Measurements from ENCODE around the gene SPRED1. TPM values are rescaled to one million over a fixed set of nuclear protein-coding genes. Genes with fewer than 3 reads are reported as not detected.

The SPRED1 gene
- total and polyA plus RNA-seq, 2 of the 13 experiments (the other 11 are each of a cell fraction or from before 2014, with no cell fraction given): 3.8 to 9.6 TPM

DNA sequence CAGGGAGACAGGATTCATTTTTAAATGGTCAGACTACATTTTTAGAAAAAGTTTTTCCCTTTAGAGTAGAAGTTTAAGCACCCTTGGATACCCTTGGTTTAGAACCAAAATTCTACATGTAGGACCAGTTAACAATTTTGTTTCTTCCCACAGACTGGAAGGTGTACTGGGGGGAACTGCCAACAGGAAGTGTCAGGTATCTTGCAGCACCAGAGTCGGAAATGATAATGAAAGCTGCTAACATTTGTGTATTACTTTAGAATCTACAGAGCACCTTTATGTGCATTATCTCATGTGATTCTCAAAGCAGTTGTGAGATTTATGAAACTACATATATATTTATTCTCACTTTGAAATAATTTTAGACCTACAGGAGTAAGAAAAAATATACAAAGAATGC is 21.5 kb downstream of the SPRED1 start:
- in situ Hi-C loops (cut with HindIII; ENCODE audit: extremely low pct_ligation_motif_present, low pct_unique_long_range_greater_than_20kb) (no loop called here), intact Hi-C loops (cut with micrococcal nuclease; ENCODE audit: unreplicated experiment) (no loop called here)
- Histone ChIP-seq H3K27me3 (ENCODE audit: control insufficient read depth in 1 of 2, insufficient read depth in 2 of 2, low read length in 2 of 2) (no peaks in the 10 kb centered on the region), H3K36me3 (replicated peaks in 1 of 2; ENCODE audit: control insufficient read depth in 1 of 2, insufficient read depth in 2 of 2, low read length in 2 of 2) (peaks cover 0 to 5% of the 10 kb centered on the region in 2 experiments; a peak in 1 of 5 replicates), H3K4me1 (ENCODE audit: insufficient read depth, low read length) (no peaks in the 10 kb centered on the region), H3K27ac (ENCODE audit: extremely low read length, insufficient read depth, low read length) (no peak overlapping the region), H3K4me2 (ENCODE audit: low read depth, low read length) (no peak overlapping the region), H3K9me3 (ENCODE audit: low read length) (no peaks in the 10 kb centered on the region), H3K4me3 (replicated peaks in 1 of 3; ENCODE audit: insufficient read depth in 1 of 3, low read depth in 2 of 3, low read length in 3 of 3) (no peak overlapping the region), H3K9ac (ENCODE audit: insufficient read depth, low read depth, low read length) (no peak overlapping the region), H4K20me1 (ENCODE audit: insufficient read depth, low read length) (peaks cover 5% of the 10 kb centered on the region; the same call in 1 of the 2 replicates), H3K79me2 (ENCODE audit: insufficient read depth, low read length) (peaks cover 77% of the 10 kb centered on the region), H2AFZ (ENCODE audit: low read length) (no peak overlapping the region)
- ChIA-PET CTCF (ENCODE audit: low intra/inter-chr PET ratio, low total read pairs) (no interaction called here), POLR2A (no interaction called here)
- ATAC-seq (no peak), DNase-seq (ENCODE audit: low spot score) (no peak), FAIRE-seq (no peak)
- 85% methylated on average over 1 of the region's 1 CpG for WGBS (ENCODE audit: low lambda C conversion rate)
- BruUV-seq (replicated peaks): no TSS peak
- TF ChIP-seq DMAP1 (CRISPR knock-in tag; IDR thresholded peaks at IDR 0.05) (no peak), ZBTB7A (CRISPR knock-in tag; IDR thresholded peaks at IDR 0.05) (no peak), ZEB1 (IDR thresholded peaks at IDR 0.05; ENCODE audit: insufficient replicate concordance, low read depth) (no peak), ZNF709 (CRISPR knock-in tag; IDR thresholded peaks at IDR 0.05) (no peak), ZNF747 (CRISPR knock-in tag; IDR thresholded peaks at IDR 0.05; ENCODE audit: borderline replicate concordance) (no peak), KMT2B (CRISPR knock-in tag; IDR thresholded peaks at IDR 0.05) (no peak)

DNA sequence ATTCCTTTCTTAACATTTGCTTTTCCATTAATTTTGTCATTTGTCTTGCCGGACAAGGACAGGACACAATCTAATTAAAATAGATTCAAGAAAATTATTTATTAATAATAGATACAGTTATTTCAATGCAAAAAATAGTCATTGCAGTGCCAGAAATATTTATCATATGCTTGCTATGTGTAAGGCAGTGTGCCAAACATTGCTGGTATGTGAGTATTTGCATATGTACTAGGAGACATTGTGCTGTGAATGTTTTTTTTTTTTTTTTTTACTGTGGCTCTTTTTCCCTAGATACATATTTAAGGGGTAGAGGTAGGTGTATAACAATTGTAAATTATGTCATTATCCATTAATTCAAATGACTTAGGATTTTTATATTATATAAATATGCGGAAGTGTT is 23.3 kb downstream of the SPRED1 start:
- Histone ChIP-seq H2AFZ (ENCODE audit: low read length) (no peak overlapping the region), H3K4me1 (ENCODE audit: insufficient read depth, low read length) (no peaks in the 10 kb centered on the region), H4K20me1 (ENCODE audit: insufficient read depth, low read length) (peaks cover 5% of the 10 kb centered on the region; the same call in 1 of the 2 replicates), H3K27me3 (ENCODE audit: control insufficient read depth in 1 of 2, insufficient read depth in 2 of 2, low read length in 2 of 2) (no peaks in the 10 kb centered on the region), H3K79me2 (ENCODE audit: insufficient read depth, low read length) (peaks cover 82% of the 10 kb centered on the region), H3K4me3 (replicated peaks in 1 of 3; ENCODE audit: insufficient read depth in 1 of 3, low read depth in 2 of 3, low read length in 3 of 3) (no peak overlapping the region), H3K4me2 (ENCODE audit: low read depth, low read length) (no peak overlapping the region), H3K9me3 (ENCODE audit: low read length) (no peaks in the 10 kb centered on the region), H3K9ac (ENCODE audit: insufficient read depth, low read depth, low read length) (no peak overlapping the region), H3K27ac (ENCODE audit: extremely low read length, insufficient read depth, low read length) (no peak overlapping the region), H3K36me3 (replicated peaks in 1 of 2; ENCODE audit: control insufficient read depth in 1 of 2, insufficient read depth in 2 of 2, low read length in 2 of 2) (no peaks in the 10 kb centered on the region; a peak in 1 of 5 replicates)
- TF ChIP-seq, protein P1, sequence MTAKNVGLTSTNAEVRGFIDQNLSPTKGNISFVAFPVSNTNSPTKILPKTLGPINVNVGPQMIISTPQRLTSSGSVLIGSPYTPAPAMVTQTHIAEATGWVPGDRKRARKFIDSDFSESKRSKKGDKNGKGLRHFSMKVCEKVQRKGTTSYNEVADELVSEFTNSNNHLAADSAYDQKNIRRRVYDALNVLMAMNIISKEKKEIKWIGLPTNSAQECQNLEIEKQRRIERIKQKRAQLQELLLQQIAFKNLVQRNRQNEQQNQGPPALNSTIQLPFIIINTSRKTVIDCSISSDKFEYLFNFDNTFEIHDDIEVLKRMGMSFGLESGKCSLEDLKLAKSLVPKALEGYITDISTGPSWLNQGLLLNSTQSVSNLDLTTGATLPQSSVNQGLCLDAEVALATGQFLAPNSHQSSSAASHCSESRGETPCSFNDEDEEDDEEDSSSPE (CRISPR knock-in tag; IDR thresholded peaks at IDR 0.05): no peak
- TF ChIP-seq, protein P2, sequence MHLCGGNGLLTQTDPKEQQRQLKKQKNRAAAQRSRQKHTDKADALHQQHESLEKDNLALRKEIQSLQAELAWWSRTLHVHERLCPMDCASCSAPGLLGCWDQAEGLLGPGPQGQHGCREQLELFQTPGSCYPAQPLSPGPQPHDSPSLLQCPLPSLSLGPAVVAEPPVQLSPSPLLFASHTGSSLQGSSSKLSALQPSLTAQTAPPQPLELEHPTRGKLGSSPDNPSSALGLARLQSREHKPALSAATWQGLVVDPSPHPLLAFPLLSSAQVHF (CRISPR knock-in tag; IDR thresholded peaks at IDR 0.05): no peak
- TF ChIP-seq RAD51 (IDR thresholded peaks at IDR 0.05; ENCODE audit: borderline replicate concordance) (no peak), BHLHE40 (IDR thresholded peaks at IDR 0.05; ENCODE audit: low read length) (no peak), ZBTB8A (CRISPR knock-in tag; IDR thresholded peaks at IDR 0.05; ENCODE audit: borderline replicate concordance, low read depth) (no peak)
- TF ChIP-seq, protein P3, sequence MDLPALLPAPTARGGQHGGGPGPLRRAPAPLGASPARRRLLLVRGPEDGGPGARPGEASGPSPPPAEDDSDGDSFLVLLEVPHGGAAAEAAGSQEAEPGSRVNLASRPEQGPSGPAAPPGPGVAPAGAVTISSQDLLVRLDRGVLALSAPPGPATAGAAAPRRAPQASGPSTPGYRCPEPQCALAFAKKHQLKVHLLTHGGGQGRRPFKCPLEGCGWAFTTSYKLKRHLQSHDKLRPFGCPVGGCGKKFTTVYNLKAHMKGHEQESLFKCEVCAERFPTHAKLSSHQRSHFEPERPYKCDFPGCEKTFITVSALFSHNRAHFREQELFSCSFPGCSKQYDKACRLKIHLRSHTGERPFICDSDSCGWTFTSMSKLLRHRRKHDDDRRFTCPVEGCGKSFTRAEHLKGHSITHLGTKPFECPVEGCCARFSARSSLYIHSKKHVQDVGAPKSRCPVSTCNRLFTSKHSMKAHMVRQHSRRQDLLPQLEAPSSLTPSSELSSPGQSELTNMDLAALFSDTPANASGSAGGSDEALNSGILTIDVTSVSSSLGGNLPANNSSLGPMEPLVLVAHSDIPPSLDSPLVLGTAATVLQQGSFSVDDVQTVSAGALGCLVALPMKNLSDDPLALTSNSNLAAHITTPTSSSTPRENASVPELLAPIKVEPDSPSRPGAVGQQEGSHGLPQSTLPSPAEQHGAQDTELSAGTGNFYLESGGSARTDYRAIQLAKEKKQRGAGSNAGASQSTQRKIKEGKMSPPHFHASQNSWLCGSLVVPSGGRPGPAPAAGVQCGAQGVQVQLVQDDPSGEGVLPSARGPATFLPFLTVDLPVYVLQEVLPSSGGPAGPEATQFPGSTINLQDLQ (CRISPR knock-in tag; IDR thresholded peaks at IDR 0.05): no peak
- in situ Hi-C loops (cut with HindIII; ENCODE audit: extremely low pct_ligation_motif_present, low pct_unique_long_range_greater_than_20kb): no loop called here
- ChIA-PET CTCF (ENCODE audit: low intra/inter-chr PET ratio, low total read pairs) (no interaction called here), POLR2A (no interaction called here)
- BruUV-seq (replicated peaks): no TSS peak
- FAIRE-seq (no peak), DNase-seq (ENCODE audit: low spot score) (no peak), ATAC-seq (no peak)
- intact Hi-C loops (cut with micrococcal nuclease; ENCODE audit: unreplicated experiment): no loop called here
- 47% methylated on average over 2 of the region's 2 CpGs for WGBS (ENCODE audit: low lambda C conversion rate)

All from HepG2 (cell line).